ENCODE data around the gene TRABD2B.

Gene TRABD2B

DNA sequence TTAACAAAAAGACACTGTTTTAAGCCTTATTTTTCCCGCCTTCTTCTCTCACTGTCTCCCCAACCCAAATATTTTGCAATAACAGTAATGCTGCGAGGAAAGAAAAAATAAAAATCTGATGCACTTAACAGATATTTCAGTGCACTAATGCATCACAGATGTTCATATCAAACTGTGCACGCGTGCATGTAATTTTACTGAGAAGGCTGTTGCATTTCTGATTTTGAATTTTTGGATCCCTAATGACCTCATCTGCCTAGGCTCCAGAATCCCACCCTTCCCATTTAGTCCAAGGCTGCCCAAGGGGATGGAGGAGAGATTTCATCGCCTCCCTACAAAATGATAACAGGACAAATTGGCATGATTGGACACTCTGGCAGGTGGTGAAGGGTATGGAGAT lies 5.5 kb downstream of the TRABD2B start:
- no peak for DNase-seq

DNA sequence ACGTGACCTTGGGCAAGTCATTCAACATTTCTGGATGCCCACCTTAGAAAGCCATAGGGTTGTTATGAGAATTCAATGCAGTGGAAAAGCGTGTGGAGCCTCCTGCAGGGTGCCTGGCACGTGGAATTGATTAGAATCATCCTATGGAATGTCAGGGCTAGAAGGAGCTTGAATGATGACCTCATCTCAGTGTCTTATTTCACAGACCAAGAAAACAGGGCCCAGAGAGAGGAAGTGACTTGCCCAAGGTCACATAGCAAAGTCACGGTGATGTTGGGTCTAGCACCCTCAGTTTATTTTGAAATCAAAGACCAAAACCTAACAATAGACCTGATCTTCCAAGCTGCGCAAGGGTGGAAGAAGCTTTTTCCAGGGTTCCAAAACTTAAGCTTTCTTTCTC lies 6.0 kb downstream of the TRABD2B start:
- DNase-seq = no peak

DNA sequence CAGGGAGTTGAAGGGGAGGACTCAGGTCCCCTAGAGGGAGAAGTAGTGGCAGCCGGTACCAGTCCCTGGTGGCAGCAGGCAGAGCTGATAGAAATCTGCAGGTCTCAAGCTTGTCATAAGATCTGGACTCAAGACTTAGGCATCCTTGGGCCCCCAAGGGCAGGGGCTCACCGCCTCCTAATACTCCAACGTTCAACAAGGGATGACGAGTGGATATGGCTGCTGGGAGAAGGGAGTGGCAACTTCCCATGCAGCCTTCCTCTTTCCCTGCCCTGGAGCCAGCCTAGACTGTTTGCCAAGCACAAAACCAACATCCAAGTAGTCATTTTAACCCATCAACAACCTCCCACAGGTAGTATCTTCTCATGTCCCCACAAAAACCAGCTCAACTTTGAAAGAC lies 6.9 kb downstream of the TRABD2B start:
- DNase-seq = no peak

DNA sequence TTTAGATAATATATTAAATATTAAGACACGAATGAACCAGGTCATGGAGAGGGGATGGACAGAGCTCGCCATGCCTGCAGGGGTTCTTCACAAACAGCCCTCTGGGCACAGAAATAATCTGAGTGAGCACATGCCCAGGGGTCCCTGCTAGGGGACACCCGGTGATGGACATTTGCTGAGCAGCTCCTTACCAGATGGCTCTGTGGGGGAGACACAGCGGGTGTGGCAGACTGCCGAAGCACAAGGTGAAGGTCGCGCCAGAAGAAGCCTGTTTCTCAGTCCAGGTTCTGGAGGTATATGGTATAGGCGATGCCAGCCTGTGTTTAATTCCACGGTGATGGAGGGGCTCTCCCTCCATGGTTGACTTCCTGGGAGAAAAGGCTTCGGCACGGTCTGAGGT lies 9.6 kb downstream of the TRABD2B start:
- DNase-seq = no peak

- DNase-seq = no peak
Observed at GRCh38 chr1:47986761-47987200, 10.4 kb downstream of the TRABD2B start.

DNA sequence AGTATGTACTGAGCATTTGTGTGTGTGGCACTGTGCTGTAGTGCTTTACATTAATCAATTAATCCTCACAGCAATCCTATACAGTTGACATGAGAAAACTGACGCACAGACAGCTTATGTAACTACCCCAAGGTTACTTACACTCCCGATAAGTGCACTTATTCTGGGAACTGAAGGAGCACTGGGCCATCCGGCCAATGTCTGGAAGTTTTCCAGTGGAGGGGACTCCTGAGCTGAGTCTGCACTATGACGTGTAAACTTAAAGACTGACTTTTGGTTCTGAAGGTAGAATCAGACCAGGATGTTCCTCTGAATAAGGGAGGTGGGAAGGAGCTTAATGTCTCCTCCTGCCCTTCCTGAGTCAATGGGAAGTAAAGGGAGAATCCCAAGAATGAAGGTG lies 12.2 kb downstream of the TRABD2B start:
- DNase-seq = no peak

GRCh38 chr1:47984175-47984789 lies 12.9 kb downstream of the TRABD2B start:
- DNase-seq = no peak

DNA sequence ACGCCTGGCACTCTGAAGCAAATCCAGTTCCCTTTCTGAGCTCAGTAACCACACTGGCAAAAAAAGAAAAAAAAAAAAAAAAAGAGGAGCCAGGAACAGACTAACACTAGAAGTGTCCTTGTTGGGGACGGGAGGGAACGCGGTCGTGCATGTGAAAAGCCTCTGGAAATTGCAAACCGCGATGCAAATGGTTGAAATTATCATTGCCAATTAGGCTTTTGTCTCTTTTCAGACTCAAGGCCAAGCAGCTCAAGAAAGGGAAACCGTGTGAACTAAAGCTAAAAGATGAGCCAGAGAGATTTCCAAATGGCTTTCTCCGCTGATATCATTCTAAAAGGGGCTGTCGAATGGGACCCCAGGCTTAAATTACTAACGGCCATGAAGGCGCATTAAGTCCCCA lies 13.5 kb downstream of the TRABD2B start:
- no peak for DNase-seq

DNA sequence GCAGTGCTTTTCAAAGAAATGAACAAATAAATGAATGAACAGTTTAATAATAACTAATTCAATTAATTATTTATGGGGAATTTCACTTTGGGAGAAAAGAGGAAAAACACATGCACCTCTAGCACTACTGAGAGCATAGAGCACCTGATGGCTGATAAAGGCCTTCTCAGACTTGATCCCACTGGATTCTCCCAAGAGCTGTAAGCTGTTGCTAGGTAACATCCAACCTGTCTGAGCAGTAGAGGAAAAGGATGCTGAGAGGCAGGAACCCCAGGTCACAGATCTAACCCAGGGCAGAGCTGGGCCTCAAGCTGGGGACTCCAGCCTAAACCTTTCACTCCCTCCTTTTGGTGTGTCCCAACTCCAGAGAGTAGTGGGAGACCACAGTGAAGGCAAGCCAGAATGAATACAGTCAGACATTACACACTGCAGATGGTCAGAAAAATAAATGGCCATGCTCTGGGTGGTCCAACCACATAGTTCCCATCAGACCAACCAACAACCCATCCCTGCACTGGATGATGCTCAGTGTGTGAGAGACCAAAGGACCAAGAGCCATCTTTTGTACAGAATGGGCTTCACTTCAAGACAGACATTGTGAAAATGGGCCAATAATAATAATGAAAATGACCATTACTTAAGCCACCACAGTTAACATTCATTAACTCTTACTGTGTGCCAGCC lies 15.4 kb downstream of the TRABD2B start:
- DNase-seq = no peak

- DNase-seq = no peak
Observed at GRCh38 chr1:47980501-47980900, 16.7 kb downstream of the TRABD2B start.

DNA sequence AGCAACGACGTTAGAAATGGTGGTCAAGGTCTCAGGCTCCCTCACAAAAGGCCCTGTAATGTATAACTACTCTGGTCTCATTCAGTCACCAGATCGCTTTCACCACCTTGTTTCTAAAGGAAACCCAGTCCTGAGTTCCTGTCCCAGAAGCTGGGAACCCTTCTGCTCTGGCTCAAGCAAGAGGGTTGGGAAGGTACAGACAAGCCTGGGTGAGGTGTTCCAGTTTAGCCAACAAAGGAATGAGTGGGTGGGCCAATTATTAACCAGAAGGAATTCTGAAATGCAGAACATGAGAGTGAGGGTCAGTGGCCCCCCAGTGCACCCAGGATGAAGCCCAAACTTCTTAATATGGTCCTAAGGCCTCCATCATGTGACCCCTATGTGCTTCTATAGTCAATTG lies 17.5 kb downstream of the TRABD2B start:
- no peak for DNase-seq

DNA sequence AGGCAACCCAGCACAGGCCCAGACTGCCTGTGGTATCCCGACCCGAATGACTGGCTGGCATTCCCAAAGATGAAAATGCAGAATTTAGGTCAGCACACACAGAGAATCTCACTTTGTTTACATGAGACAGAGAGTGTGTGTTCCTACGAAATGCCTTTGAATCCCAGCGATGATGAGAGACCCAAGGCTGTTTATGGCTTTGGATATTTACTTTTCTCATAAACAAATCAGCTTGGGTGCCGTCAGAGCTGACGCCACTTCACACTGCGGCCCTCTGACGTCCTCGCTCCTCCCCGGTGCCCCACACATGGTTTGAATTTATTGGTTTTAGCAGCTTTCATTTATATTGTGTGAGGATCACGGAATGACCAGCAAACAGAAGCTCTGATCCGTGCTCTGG lies 18.7 kb downstream of the TRABD2B start:
- no peak for DNase-seq

DNA sequence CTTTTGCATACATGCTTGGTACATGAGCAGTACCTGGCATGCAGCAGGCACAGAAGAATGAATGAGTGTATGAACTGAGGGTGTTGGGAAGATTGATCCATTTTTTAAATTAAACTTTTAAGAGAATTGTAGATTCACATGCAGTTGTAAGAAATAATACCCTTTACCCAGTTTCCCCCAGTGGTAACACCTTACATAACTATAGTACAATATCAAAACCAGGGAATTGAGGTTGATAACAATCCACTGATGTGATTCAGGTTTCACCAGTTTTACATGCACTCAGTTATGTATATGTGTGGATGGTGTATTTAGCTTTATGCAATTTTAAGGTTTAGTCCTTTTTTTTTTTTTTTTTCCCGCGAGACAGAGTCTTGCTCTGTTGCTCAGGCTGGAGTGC lies 20.5 kb downstream of the TRABD2B start:
- DNase-seq = no peak

GRCh38 chr1:47976267-47976666 lies 20.9 kb downstream of the TRABD2B start:
- no peak for DNase-seq

GRCh38 chr1:47975302-47975921 lies 21.8 kb downstream of the TRABD2B start:
- DNase-seq = no peak

DNA sequence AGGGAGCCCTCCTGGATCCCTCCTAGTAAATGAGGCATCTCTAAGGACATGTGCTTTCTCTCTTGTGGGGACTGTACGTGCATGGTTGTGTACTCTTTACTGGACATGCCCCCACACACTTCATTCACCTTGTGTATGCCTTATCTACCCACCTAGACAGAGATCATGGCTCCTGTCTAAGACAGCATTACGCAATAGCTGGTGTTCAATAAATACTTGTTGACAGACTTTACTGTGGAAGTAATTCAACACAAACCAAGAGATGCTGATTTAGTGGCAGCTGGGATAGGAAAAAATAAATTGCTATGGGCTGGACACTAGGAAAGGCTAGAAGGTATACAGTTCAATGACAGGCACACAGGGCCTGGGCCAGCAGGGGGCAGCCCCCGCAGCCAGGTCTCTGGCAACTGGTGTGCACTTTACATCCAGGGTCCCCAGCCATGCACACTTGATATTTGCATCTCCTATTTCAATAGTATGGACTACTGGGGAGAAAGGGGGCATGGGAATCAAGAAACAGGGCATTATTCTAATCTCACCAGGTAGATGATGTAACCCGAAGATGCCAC lies 24.2 kb downstream of the TRABD2B start:
- no peak for DNase-seq

- no peak for DNase-seq
Observed at GRCh38 chr1:47971385-47972160, 25.6 kb downstream of the TRABD2B start.

DNA sequence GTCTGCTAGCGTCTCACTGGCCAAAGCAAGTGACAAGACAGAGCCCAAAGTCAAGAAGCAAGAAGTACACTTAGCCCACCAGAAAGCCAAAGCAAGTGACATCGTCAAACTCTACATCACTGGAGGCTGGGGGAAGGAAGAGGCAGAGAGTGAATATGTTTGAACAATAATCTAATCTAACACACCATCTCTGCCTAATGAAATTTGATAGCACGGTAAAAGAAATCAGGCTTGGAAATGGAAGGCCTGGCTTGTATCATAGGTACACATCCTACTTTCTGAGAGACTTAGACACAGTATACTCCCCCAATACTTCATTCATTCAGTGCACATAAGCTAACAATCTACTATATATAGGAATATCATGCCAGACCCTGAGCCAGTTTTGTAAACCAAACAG lies 26.3 kb downstream of the TRABD2B start:
- no peak for DNase-seq

GRCh38 chr1:47969478-47969877 lies 27.7 kb downstream of the TRABD2B start:
- DNase-seq = no peak

DNA sequence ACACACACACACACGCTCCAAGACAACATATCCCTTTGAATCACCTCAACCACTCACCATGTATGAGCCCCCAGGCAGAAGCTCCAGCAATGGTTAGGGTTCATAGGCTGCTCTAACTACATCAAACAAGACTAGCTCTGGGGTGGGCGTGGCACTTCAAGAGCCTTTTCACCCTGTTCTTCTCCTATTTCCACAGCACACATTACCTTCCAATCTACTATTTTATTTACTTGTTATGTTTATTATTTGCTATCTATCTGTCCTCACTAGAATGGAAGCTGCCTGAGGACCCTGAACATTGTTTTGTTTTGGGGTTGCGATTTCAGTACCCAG lies 28.7 kb downstream of the TRABD2B start:
- DNase-seq = no peak

DNA sequence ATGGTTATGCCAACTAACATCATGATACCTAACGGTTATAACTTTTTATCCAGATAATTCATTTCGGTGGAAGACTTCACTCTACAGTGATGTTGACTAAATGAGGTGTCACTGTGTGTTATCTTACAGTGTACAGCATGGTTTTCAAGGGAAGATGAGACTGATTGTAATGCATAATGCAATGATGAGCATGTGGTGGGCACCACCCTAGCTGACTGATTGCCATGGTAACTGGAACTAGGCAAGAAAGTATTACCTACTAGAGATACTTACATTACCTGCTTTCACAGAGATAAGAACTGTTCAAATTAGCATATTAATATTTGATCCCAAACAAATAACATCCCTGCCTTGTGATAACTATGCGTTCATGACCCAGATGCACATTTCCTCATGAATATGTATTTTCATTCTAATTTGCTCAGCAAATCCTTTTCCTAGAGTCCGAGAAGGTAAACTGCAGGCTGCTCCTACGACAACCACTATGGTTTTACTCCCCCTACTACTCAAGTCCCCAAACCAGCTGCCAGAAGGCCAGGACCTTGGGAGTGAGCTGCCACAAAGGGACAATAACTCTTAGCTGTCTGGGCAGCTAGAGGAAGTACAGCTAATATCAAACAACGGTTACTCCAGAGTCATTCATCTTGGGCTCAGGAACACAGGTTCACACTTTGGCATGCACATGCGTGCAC lies 29.2 kb downstream of the TRABD2B start:
- no peak for DNase-seq

DNA sequence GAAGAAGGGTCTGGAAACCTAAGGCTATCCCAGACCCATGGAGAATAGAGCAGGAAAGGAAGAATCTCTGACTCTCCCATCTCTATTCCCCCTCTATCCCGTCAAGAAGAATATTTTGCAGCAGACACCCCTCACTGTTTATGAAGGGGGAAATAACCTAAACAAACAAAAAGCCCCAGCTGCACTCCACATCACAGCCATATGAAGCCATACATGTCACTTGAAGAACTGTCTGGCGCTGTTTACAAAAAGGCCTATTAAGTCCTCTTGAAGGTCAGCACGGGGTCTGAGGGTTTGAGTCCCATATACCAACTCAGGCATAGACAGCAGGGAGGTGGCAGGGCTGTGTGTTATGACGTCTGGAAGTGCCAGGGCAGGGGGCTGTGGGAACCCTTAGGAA lies 31.4 kb downstream of the TRABD2B start:
- no peak for DNase-seq

DNA sequence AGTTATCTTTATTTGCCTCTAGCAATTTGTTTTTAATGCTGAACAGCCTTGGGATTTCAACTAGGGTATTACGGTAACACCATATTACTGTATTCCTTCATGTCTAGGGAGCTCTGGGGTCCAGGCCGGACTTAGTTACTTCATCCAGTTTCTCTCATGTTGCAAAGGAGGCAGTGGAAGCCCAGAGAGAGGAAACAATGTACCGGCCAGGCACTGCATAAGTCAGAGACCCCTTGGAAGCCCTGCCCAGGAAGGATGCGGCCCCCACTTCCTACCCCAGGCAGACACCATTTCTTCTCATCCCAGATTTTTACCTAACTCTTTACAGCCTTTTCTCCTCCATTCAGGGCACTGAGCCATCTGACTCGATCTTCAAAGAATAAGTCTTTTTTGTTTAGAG lies 32.5 kb downstream of the TRABD2B start:
- DNase-seq = no peak

Data from hippocampal formation (tissue), 2 donors.